H7 (cell line): Measurements from ENCODE around the gene USH1C. TPM values are rescaled to one million over a fixed set of nuclear protein-coding genes. Genes with fewer than 3 reads are reported as not detected.

Experiments used
- DNase-seq: peaks from one replicate; pipeline ENCODE4 v3.0.0; 2012
- H3K27me3 ChIP-seq: 2 replicates; pipeline ENCODE4 v1.6.0; 2011; ENCODE audit warnings: mild to moderate bottlenecking, low read length; ENCODE audit not compliant: control insufficient read depth, insufficient read depth
- H3K36me3 ChIP-seq: replicated peaks from 2 replicates; pipeline ENCODE4 v1.5.1; 2011; ENCODE audit warnings: low read length; ENCODE audit not compliant: control insufficient read depth, insufficient read depth
- H3K4me3 ChIP-seq: 2 replicates; pipeline ENCODE4 v1.5.1; 2011; ENCODE audit warnings: low read depth, mild to moderate bottlenecking, control low read depth, low read length, moderate library complexity; ENCODE audit not compliant: insufficient read depth
- total RNA-seq: library from RNA; depleted of rRNA; stranded (reverse); fragments of >200 nt; shearing (Covaris generic); gene quantifications from 2 replicates; pipeline ENCODE4 v1.2.3, GENCODE V29; 2014

Gene USH1C
- total RNA-seq, 1 experiment from 2014 or later = 0.55 TPM

DNA sequence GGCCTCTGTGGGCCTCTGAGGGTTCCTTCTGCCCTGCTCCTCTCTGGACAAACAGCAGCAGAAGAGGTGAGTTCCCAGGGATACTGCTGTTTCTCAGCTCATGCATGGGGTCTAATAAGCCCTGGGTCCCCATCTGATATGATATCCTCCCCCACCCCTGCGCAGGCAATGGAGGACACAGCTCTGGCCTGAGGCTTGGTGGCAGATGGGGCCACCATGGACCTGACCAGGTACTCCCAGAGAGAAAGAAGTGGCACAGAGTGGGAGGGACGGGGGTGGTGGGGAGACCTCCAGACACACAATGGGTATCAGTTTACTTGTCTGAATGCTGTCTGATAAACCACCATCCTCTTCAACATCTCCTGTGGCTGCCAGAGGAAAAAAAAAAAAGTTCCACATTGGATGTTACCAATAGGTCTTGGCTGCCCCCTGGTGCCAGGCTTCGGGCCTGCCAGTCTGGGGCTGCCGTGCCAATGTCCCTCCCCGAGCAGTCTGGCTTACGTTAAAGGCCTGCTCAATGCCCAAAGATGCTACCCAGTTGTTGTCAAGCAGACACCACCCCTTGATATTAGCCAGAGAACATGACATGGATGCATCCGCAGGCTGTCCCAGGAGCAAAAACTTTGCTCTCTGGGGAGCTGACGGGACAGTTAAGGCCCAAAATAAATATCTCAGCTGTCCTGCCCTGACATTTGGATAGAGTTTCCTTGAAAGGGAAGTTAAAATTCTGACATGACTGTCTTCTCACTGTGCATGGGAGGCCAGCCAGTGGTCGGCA is 39.7 kb downstream of the USH1C start:
- H3K27me3 ChIP-seq = no peaks in the 10 kb centered on the region
- H3K36me3 ChIP-seq = no peaks in the 10 kb centered on the region
- DNase-seq = peak; percentile 90
- H3K4me3 ChIP-seq = no peak overlapping the region

GRCh38 chr11:17502630-17503029 is 41.6 kb downstream of the USH1C start:
- DNase-seq = no peak
- H3K4me3 ChIP-seq = no peak overlapping the region
- no peaks in the 10 kb centered on the region for H3K36me3 ChIP-seq
- H3K27me3 ChIP-seq = no peaks in the 10 kb centered on the region

DNA sequence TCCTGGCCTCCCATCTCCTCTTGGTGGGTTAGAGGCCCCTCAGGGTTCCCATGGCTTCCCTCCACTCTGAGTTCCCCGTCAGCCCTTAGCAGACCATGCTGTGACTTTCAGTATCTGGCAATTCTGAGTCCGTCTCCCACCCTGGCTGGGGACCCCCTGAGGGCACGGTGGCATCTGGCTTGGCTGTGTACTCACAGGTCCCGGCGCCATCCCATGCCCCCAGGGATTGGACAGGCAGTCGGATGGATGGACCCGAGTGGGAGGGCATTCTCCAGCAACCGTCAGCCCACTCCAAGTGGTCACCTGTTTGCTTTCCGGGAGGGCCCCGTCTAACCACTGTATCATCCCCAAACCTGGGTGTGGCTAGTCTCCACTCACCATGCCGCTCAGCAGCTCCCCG is 43.5 kb downstream of the USH1C start:
- no peak for DNase-seq
- Histone ChIP-seq H3K36me3 (no peaks in the 10 kb centered on the region), H3K4me3 (no peak overlapping the region), H3K27me3 (no peaks in the 10 kb centered on the region)

- no peaks in the 10 kb centered on the region for H3K27me3 ChIP-seq
- DNase-seq = peak; percentile 83
- H3K4me3 ChIP-seq = no peak overlapping the region
- no peaks in the 10 kb centered on the region for H3K36me3 ChIP-seq
Observed at GRCh38 chr11:17498475-17498874, 45.7 kb downstream of the USH1C start.

DNA sequence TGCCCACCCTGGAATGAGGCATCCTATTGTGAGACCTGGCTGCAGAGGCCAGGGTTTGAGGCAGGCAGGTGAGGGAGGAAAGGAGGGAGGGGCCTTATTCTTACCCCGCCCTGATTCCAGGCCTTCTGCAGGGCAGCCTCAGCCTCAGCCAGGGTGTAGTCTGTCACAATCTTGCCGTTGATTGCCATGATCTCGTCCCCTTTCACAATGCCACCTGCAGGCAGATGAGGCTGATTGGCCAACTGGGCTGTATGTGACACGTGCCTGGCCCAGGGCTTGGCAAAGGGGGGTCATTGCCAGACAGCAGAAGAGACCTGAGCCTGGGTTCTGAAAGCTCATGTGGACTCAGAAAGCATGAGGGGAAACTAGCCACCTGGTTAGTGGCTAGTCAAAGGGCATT is 46.2 kb downstream of the USH1C start:
- DNase-seq = peak; percentile 69
- Histone ChIP-seq H3K27me3 (no peaks in the 10 kb centered on the region), H3K4me3 (no peak overlapping the region), H3K36me3 (no peaks in the 10 kb centered on the region)

GRCh38 chr11:17496406-17496805 is 47.8 kb downstream of the USH1C start:
- no peaks in the 10 kb centered on the region for H3K27me3 ChIP-seq
- H3K4me3 ChIP-seq = no peak overlapping the region
- H3K36me3 ChIP-seq = no peaks in the 10 kb centered on the region
- no peak for DNase-seq

DNA sequence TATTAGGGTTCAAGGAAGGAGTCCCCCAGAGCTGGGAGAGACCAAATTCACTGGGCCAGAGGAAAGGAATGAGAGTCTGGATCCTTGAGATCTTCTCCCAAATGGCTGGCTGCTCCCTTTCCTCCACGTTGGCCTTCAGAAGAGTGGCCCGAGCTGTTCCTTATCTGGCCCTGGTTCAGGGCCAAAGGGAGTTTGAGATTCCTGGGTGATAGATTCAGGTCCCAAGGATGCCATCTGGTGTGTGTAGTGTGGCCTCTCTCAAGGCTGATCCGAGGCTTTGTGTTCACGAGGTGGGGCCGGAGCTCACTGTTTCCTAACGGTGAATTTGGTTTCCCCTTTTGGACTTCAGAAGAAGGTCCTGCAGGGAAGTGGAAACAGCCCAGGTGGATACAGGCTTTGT is 50.2 kb downstream of the USH1C start:
- no peak for DNase-seq
- H3K36me3 ChIP-seq = no peaks in the 10 kb centered on the region
- no peak overlapping the region for H3K4me3 ChIP-seq
- no peaks in the 10 kb centered on the region; the same call in 1 of the 2 replicates for H3K27me3 ChIP-seq

GRCh38 chr11:17490938-17491337 is 53.3 kb downstream of the USH1C start:
- H3K4me3 ChIP-seq = no peak overlapping the region
- no peak for DNase-seq
- H3K36me3 ChIP-seq = no peaks in the 10 kb centered on the region
- no peaks in the 10 kb centered on the region; the same call in 1 of the 2 replicates for H3K27me3 ChIP-seq

GRCh38 chr11:17490232-17490631 is 54.0 kb downstream of the USH1C start:
- H3K36me3 ChIP-seq = no peaks in the 10 kb centered on the region
- H3K27me3 ChIP-seq = no peaks in the 10 kb centered on the region; the same call in 1 of the 2 replicates
- H3K4me3 ChIP-seq = no peak overlapping the region
- DNase-seq = no peak

DNA sequence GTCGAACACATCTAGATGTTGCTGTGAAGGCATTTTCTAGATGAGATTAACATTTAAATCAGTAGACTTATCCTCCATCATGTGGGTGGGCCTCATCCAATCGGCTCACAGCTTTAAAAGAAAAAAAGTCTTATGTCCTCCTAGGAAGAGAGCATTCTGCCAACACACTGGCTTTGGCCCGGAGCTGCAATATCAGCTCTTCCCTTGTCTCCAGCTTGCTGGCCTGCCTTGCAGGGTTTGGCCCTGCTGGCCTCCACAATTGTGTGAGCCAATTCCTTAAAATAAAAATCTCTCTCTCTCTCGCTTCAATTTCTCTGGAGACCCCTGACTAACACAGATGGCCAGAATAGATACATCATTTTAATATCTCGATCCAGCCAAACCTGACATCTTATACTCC is 54.5 kb downstream of the USH1C start:
- H3K27me3 ChIP-seq = no peaks in the 10 kb centered on the region; the same call in 1 of the 2 replicates
- no peaks in the 10 kb centered on the region for H3K36me3 ChIP-seq
- no peak overlapping the region for H3K4me3 ChIP-seq
- no peak for DNase-seq

- H3K27me3 ChIP-seq = no peaks in the 10 kb centered on the region; the same call in 1 of the 2 replicates
Observed at GRCh38 chr11:17488563-17488962, 55.7 kb downstream of the USH1C start.

GRCh38 chr11:17486646-17487045 is 57.6 kb downstream of the USH1C start:
- Histone ChIP-seq H3K27me3 (no peaks in the 10 kb centered on the region; the same call in 1 of the 2 replicates), H3K4me3 (no peak overlapping the region), H3K36me3 (no peaks in the 10 kb centered on the region)
- DNase-seq = no peak

More at GRCh38 chr11:17488563-17488962, 55.7 kb downstream of the USH1C start:
- H3K36me3 ChIP-seq = no peaks in the 10 kb centered on the region
- no peak overlapping the region for H3K4me3 ChIP-seq
- no peak for DNase-seq

- no peak for DNase-seq
- Histone ChIP-seq H3K4me3 (no peak overlapping the region), H3K27me3 (peaks cover 9% of the 10 kb centered on the region), H3K36me3 (no peaks in the 10 kb centered on the region)
Observed at GRCh38 chr11:17483505-17483904, 60.7 kb downstream of the USH1C start.

DNA sequence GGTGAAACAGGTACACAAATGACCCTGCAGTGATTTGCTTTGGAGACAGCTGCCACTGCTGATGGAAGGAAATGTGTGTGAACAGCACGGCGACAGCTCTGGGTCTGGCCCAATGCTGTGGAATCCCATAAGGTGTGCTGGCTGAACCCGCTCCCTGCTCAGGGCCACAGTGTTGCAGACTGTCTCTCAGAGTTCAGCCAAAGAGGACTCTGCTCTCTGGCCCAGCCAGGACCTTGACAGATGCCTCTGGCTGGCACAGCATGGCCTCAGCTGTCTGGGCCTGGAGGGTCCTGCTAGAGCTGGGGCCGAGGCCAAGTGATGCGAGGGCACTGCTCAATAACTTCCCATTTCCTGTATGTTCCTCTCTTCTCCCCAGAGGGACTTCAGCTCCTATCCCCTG is 62.3 kb downstream of the USH1C start:
- peaks cover 25% of the 10 kb centered on the region for H3K27me3 ChIP-seq
- DNase-seq = no peak
- H3K4me3 ChIP-seq = no peak overlapping the region
- H3K36me3 ChIP-seq = no peaks in the 10 kb centered on the region

GRCh38 chr11:17479284-17480214 is 64.7 kb downstream of the USH1C start:
- Histone ChIP-seq H3K36me3 (no peaks in the 10 kb centered on the region), H3K27me3 (peaks cover 47% of the 10 kb centered on the region)
- DNase-seq = peak; percentile 89

More at GRCh38 chr11:17479284-17480214, 64.7 kb downstream of the USH1C start:
- H3K4me3 ChIP-seq = no peak overlapping the region
